CMK (cell line): ENCODE data around the gene TSHR.

ENCODE experiments used
- DNase-seq: peaks from one replicate; pipeline ENCODE4 v3.0.0-alpha.2; 2010; ENCODE audit warnings: low read depth

The TSHR gene

DNA sequence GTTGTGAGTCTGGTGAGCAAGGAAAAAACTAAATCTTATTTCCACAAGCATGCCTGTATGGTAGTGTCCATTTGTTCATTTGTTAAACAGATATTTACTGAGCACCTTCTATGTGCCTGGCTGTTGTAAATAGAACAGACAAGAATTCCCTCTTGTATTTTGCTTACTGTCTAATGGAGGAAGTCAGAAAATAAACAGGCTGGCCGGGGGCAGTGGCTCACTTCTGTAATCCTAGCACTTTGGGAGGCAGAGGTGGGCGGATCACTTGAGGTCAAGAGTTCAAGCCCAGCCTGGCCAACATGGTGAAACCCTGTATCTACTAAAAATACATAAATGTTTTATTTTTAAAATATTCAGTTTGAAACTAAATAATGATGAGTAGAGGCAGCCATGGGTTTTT, 186.0 kb downstream of the TSHR start:
- no peak for DNase-seq

DNA sequence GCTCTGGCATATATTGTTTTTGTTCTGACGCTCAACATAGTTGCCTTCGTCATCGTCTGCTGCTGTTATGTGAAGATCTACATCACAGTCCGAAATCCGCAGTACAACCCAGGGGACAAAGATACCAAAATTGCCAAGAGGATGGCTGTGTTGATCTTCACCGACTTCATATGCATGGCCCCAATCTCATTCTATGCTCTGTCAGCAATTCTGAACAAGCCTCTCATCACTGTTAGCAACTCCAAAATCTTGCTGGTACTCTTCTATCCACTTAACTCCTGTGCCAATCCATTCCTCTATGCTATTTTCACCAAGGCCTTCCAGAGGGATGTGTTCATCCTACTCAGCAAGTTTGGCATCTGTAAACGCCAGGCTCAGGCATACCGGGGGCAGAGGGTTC, 188.4 kb downstream of the TSHR start:
- no peak for DNase-seq

DNA sequence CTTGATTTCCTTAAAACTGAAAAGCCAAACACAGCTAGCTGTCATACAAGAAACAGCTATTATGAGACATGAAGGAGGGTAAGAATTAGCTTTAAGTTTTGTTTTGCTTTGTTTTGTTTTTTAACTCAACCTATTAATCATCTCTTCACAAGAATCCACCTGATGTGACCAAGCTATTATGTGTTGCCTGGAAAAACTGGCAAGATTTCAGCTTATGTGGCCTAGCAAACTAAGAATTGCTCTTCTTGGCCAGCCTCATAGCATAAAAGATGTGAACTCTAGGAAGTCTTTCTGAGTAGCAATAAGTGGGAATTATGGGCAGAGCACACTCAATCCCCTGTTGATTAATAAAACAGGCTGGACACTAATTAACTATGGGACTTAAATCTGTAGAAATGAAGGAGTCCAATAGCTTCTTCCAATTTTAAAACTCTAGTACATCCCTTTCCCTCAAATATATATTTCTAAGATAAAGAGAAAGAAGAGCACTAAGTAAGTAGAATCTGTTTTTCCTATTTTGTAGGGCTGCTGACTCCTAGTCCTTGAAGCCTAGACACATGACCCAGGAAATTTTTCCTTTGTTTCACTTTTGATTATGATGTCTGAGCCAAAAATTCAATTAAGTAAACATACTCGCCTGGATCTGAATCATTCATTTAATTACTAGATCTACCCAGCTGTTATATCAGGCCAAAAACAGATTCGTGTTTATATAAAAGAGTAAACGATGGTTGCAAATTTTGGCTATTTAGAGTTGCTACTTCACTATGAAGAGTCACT, 189.6 kb downstream of the TSHR start:
- DNase-seq = no peak

DNA sequence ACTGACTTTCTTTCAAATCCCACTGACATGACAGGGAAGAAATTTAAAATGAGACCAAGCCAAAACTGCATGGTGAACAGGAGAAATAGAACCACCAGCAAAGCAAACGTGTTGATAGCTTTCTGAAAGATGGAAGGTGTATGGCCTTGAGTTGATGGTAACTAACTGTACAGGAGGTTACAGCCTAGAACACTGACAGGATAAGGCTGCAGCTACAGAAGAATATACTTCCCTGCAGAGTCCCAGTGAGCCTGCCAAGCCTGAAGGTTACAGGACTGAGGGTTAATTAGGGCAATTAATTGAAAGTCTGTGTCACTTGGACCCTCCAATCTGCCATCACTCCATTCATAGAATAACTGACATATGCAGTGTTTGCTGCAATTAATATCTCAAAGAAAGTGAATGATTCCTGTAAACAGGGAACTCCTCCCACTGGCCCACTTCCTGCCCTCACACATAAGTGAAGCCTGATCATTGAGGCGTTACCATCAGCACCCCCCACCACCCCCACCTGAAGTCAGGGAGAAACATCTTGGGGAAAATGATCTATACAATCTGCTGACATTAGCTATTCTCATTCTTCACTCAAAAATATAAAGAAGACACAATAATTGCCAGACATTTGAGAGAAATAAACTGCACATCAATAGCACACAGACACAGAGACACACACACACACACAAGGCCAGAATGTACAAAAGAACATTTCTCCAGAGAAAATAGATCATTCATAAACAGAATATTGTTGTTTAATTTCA, 191.9 kb downstream of the TSHR start:
- DNase-seq = no peak

DNA sequence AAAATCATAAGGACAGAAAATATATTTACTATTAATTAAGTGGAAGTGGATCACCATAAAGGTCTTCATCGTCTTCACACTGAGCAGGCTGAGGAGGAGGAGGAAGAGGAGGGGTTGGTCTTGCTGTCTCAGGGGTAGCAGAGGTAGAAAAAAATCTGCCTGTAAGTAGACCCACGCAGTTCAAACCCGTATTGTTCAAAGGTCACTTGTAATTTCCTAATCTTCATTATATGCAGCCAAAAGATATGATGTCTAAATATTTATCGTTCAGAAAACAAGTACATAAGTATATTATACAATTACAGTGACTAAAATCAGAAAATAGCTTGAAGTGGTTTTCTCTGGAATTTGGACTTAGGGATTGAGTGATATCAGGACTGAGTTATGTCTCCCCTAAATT, 193.2 kb downstream of the TSHR start:
- no peak for DNase-seq

DNA sequence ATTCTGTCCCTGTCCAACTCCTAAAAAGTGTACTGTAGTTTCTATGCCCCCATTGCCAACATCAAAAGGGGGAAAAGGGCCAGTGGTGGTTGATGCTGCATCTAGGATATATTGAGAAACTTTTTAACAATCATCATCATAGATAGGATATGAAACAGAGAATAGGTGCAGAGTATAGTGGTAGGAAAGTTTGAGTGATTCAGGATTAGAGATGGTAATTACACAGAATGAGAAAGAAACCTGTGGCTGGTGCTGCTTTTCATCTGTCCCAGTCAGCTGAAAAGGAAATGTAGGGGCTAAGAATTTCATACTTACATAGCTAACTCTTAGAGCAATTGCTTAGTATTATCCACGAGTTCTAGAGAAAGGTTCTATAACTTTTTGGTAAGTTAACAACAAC, 197.8 kb downstream of the TSHR start:
- no peak for DNase-seq

DNA sequence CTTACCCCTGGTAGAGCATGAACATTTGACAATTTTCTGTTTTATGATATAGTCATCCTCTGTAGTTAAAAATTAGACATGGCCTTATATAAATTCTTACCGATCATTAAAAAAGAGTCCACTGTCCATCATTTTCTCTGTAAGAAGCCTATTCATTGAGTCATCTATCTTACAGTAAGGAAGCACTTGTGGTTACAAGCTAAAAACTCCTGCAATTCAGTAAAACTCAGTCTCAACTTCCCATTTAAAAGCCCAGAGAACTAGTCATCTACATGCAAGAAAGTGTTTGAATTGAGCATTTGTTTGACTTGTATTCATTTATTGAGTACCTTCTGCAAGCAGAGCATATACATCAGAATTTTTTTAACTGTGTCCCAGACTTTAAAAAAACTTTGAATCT, 202.0 kb downstream of the TSHR start:
- DNase-seq = no peak

DNA sequence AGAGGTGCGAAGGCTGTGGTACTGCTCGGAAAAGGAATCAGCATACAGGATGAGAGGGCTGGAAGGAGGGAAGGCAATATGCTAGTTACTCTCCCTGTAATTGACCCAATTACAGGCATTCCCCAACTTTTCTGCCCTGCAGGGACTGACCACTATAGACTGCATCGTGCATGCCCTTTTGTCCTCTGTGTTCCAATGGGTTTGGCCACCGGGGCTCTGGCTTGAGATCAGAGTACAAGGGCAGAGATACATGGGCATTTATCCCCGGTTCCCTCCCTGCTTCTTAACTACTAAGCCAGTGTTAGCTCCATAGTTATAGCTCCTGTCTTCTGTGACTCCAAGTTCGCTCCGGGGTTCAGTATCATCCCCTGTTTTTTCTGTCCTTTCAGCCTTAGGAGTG, 205.7 kb downstream of the TSHR start:
- no peak for DNase-seq

DNA sequence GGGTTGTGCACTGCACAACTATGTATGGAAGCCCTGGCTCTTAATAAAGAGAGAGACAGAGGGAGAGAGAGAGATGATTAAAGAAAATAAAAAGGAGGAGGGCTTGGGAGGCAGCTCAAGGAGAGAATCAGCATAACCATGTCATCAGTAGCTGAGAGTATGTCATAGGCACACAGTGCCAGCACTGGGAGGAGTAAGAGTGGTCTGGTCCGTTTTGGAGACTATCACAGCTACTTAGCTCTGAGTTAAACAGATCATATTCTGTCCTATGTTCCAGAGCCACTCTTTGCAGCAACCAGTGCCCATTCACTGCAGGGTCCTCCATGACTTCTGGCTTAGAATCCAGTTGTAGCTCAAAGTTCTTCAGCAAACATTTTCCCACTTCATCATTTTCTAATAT, 206.3 kb downstream of the TSHR start:
- no peak for DNase-seq

DNA sequence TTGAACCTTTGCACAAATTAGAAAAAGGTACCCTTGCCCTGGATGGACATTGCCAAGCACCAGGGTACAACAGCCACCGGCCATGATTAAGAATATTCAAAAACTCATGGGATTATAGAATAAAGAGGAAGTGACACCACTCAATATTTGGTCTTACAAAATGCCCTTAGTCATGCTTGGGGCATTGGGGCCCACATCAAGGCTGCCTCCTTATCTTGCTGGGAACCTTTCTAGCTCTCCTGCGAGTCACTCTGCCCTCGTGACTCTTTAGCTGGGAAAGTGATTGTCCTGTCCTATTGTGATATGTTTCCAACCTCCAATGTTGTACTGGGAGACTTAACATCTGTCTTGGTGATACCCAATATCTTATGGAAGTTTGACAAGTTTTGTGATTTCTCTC, 207.5 kb downstream of the TSHR start:
- DNase-seq = no peak

DNA sequence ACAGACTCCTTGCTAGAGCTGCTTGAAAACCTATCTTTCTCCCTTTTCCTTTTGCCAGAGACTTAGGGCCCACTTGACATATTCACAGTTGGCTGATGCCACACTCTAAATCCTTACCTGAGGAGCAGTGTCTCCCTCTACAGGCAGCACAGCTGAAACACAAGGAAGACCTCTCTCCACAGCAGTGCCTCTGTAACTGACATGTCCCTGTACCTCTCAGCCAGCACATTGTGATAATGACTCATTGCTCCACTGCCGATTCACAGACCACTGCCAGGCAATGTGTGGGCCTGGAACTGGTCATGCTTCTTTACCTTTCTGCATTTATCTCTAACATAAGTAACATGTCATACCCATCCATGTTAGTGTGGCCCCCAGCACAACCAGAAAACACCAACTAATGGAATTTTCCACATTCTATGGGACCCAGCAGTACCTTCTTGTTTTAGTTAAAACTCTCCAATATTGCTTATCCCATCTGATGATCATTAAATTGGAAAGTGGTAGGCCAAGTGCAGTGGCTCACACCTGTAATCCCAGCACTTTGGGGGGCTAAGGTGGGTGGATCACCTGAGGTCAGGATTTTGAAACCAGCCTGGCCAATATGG, 208.8 kb downstream of the TSHR start:
- DNase-seq = no peak

DNA sequence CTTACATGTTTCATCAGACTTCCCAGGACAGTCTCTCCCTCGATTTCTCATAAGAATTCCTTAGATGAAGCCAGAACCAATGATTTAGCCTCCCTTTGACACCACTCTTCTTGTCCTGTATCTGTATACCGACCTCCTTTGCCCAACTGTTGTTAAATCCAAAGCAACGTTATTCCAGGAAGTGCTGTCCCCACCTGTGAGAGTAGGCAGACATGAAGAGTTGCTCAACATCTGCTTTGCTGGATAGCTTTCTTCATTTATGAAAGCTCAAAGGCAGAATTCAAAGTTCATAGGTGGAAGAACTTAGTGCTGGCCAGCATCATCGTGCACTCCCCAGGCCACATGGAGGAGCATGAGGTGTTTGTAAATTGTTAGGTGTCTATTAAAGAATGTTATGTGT, 209.8 kb downstream of the TSHR start:
- no peak for DNase-seq

DNA sequence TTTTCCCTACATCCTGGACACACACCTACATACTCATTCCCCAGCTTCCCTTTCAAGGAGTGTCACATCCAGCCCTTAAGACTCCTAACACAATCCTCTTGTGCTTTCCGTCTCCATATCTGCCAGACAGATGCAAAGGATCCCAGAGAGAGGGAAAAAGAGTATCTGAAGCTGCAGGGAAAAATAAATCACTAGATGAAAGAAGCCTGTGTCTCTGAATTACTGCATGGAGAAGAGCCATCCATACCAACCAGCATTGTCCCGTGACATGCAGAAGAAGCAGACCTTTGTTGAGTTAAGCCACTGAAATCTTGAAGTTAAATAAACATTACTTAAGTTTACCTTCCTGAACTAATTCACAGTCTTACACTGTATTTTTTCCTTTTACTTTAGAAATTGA, 210.7 kb downstream of the TSHR start:
- no peak for DNase-seq

DNA sequence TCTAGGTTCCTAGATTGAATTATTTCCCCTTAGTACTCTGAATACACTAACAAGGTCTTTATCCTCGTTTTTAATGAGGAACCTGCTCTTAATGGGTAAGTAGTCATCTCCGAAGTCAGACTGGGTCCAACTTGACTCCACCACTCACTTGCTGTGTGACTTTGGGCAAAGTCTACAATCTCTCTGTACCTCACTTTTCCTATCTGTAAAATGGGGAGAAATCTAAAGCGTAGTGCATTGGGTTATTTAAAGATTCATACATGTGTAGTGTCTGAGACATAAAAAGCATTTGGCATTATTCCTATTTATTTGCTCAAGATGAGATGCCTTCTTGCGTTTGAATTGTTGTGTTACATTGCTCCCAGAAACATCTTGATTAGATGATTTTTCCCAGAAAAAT, 213.8 kb downstream of the TSHR start:
- no peak for DNase-seq

DNA sequence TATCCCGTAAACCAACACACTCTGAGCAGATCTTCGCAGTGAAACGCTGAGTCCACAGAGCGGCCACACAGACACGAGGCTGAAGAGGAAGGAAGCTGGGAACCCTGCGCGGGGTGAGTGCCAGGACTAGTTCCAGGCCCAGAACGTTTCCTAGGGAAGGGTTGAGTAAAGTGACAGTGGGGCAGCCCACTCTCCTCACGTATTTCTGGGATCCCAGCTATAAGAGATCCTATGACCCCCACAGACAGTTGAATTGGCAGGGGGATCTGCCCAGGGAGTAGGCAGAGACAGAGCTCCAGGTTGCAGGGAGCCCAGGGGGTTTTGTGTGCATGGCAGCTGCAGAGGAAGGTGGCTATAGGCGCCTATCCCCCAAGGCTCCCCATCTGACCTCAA, 214.3 kb downstream of the TSHR start:
- DNase-seq = no peak

DNA sequence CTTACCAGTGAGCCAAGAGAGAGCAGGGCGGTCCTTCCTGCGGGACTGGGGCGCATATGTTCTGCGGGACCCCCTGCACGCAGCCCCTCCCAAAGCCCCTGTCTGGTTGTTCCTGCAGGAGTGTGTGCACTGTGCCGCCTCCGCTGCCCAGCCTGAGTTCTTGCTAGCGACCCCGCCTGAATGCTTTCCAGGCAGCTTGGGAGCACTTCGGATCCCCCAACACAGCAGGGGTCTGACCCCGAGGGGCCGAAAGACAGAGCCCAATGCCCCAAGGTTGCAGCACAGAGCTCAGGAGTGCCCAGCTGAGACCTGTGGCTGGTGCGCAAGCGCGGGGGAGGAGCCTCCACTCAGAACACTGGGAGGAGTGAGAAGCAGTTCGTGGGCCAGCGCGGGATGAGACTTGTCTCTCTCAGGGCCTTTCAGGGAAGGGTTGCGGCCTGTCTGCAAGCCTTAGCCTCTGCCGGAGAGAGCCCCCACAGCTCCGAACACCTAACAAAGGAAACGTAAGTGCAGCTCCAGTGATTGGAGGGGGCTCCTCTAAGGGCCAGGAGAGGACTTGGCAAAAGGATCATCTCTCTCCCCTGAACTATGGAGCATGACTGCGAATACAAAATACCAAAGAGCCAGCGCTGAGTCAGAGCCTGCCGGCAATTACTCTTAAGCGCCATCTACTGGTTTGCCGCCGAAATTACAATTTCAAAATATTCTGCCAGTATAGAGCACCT, 214.8 kb downstream of the TSHR start:
- peak; percentile 60 for DNase-seq

DNA sequence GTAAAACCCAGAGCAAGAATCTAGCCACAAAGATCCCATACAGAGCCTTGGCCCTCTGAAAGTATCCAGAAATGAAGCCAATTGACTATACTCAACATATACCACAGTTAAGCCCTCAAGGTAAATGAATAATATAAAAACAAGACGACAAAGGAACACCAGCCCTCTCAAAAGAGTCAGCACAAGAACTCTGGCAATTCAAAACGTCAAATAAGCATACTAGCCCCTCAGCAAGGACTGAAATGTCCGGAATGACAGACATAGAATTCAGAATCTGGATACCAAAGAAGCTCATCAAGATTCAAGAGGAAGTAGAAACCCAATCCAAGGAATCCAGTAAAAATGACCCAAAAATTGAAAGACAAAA, 215.4 kb downstream of the TSHR start:
- DNase-seq = no peak

DNA sequence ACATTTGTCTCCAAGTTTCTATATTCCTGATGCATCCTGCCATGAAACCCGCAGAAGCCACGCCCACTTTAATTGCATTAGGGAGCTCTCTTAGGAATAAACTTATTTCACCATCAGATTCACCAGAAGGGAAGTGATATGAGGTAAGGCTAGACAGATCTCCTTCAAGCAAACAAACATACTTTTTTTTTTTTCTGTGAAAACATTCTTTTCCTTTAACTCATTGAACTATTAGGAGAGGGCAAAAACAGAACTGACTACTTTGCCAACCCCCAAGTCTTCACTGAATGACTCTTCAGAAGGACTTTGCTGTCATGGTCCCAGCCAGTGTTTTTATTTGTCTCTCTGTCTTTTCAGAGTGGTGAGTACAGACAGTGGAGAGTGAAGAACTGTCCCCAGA, 216.9 kb downstream of the TSHR start:
- no peak for DNase-seq

DNA sequence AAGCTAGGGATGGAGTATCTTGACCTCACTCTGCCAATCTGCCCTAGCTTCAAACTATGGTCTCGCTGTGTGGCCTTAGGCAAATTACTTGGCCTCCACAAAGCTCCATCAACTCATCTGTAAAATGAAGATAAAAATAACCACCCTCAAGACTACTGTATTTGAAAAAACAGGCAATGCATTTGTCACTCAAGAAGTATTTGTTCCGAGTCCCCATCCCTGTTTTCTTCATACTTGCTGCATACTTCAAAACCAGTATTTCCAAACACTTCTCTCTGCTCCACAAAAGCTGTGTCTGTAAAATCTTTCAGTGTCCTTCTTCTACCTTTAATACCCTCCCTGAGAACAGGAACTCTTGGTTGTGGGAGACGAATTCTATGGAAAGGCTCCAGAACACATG, 217.5 kb downstream of the TSHR start:
- DNase-seq = no peak

DNA sequence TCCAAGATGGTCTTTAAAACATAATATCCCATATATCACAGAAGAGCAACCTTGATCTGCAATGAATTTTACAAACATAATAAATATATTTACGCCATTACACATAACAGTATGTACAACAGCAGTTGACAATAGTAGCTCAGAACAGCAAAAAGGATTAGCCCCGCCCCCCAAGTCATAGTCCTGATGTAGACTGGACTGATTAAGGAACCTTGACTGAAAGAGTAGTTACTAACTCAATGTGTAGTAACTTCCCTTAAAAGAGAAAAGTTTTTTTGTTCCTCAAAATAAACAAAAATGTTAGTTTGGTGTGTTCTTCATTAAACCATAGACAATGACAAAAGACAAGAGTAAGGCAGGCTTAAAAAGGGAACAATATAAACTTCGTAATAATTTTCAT, 220.8 kb downstream of the TSHR start:
- DNase-seq = no peak

DNA sequence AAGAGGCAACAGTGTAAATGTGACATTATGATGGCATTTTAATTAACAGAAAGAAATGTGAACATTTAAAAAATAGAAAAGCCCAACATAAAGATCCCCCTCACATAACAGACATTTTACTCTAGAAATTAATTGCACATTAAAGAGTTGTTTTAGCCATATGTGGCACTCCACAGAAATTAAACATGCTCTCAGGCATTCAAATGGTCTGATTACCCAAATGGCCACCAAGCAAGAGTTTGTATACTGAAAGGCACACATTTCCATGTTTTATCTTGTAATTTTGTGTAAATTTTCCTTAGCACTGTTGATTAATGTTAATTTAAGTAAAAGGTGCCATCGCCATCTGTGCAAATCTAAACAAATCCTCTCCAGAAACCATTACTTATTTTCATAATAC, 221.8 kb downstream of the TSHR start:
- DNase-seq = no peak

DNA sequence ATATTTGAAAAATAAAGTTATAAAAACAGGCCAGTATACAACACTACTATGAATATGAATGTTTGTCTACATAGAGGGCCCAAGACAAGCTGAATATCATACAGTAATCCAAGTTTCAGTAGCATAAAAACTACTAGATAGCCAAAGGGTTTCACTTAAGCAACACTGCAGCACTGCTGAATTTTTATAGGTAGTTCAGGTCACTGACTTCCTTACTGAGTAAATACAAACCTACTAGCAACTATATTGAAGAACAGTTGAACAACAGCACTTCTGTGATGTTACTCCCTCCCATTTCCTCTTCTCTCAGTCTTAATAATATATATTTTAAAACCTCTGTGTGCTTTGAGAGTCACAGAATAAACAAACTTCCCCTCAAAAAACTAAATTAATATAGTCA, 222.6 kb downstream of the TSHR start:
- no peak for DNase-seq

DNA sequence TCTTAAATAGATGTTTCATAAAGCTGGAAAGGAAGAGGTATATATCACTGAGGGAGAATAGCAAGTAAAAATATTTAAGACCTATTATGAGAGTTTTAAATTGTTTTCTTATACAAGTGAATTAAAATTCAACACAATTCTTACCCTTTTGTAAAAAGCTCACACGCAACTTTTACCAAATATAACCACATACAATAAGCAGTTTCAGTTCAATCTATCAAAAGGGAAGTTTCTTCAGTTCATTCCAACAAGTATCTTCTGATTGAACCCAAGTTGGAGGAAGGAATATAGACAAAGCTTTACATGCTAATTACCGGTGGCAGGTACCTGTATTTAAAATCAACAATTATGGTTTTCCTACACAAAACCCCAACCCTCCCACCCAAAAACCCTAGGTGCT, 224.2 kb downstream of the TSHR start:
- no peak for DNase-seq
